COLO668 (cell line): ENCODE measurements around the gene ACVR2B.
"Not testable (repeated sequence)": the region's sequence is repeated elsewhere in the genome, so short reads cannot be mapped to it uniquely, and the experiment has no call there.

ENCODE experiments used
- DNase-seq: peaks from one replicate; lab custom pipeline; 2025; ENCODE audit not compliant: unreplicated experiment; lab: John Stamatoyannopoulos, UW

The ACVR2B gene

GRCh38 chr3:38453075-38453912 is at the start of gene ACVR2B:
Gene ACVR2B, plus strand, starts transcription at chr3:38453890. Its CDS starts 433 bp downstream, at chr3:38454323.
- DNase-seq: peak; percentile 89

GRCh38 chr3:38404286-38404685 is 49.4 kb upstream of the ACVR2B start:
- no peak for DNase-seq

GRCh38 chr3:38411591-38411990 is 42.1 kb upstream of the ACVR2B start:
- no peak for DNase-seq

GRCh38 chr3:38420758-38421157 is 32.9 kb upstream of the ACVR2B start:
- not testable (repeated sequence) for DNase-seq

GRCh38 chr3:38421679-38422336 is 31.9 kb upstream of the ACVR2B start:
- no peak for DNase-seq

GRCh38 chr3:38426798-38427426 is 26.8 kb upstream of the ACVR2B start:
- DNase-seq: not testable (repeated sequence)

GRCh38 chr3:38432871-38433658 is 20.6 kb upstream of the ACVR2B start:
- not testable (repeated sequence) for DNase-seq

GRCh38 chr3:38433661-38434060 is 20.0 kb upstream of the ACVR2B start:
- DNase-seq: not testable (repeated sequence)

- not testable (repeated sequence) for DNase-seq
Measured at GRCh38 chr3:38438436-38439069, 15.1 kb upstream of the ACVR2B start.

GRCh38 chr3:38443205-38443604 is 10.5 kb upstream of the ACVR2B start:
- DNase-seq: not testable (repeated sequence)

- DNase-seq: no peak
Measured at GRCh38 chr3:38446085-38446686, 7.5 kb upstream of the ACVR2B start.

GRCh38 chr3:38446812-38447211 is 6.9 kb upstream of the ACVR2B start:
- DNase-seq: no peak

- DNase-seq: no peak
Measured at GRCh38 chr3:38450853-38451252, 2.8 kb upstream of the ACVR2B start.

- DNase-seq: no peak
Measured at GRCh38 chr3:38453913-38454177, 155 bp downstream of the ACVR2B start.

- DNase-seq: peak; percentile 49
Measured at GRCh38 chr3:38454178-38454883, 641 bp downstream of the ACVR2B start.

- DNase-seq: peak; percentile 78
Measured at GRCh38 chr3:38454884-38455638, 1.4 kb downstream of the ACVR2B start.

GRCh38 chr3:38455639-38456430 is 2.1 kb downstream of the ACVR2B start:
- DNase-seq: no peak
